ENCODE results near the gene KCNE2. TPM values are rescaled to one million over a fixed set of nuclear protein-coding genes. Genes with fewer than 3 reads are reported as not detected.
A peak's percentile ranks its signal among the peaks of the same experiment; 100 is the strongest.

KCNE2 gene
- total RNA-seq, 3 donors from 2014 or later: 0.66 TPM; not detected in 2

DNA sequence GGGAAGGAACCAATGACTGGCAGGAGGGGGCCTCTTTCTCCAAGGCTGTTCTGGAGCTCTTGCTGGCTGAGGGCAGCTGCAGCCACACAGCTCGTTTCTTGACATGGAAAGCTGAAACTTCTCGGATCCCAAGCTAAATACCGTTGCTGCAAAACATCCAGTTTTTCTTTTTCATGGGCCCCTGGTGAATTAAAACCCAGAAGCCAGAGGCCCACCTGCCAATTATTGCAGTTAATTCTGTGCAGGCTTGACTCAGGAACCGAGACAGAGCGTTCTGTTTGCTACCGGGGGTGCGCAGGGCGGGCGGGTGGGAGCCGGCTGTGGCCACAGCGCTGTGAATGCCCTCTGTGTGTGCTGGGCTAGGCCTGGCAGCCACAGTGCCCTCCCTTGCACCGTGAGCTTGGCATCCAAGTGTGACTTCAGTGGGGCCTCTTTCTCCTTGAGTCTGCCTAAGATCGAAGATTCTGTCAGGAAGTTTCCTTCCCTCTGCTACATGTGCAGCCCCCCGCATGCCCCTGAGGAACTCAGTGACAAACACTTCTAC, 19.9 kb upstream of the KCNE2 start:
- Histone ChIP-seq H3K36me3 (no peaks in the 10 kb centered on the region), H3K4me1 (no peaks in the 10 kb centered on the region), H3K4me3 (no peak overlapping the region), H3K27me3 (no peaks in the 10 kb centered on the region), H3K9me3 (no peaks in the 10 kb centered on the region), H3K27ac (no peak overlapping the region)
- intact Hi-C loops (cut with DNase I; ENCODE audit: low total_unique reads): no loop called here
- TF ChIP-seq POLR2AphosphoS5 (IDR thresholded peaks at IDR 0.05) (no peak), POLR2A (IDR thresholded peaks at IDR 0.05) (no peak)
- TF ChIP-seq, protein P1, sequence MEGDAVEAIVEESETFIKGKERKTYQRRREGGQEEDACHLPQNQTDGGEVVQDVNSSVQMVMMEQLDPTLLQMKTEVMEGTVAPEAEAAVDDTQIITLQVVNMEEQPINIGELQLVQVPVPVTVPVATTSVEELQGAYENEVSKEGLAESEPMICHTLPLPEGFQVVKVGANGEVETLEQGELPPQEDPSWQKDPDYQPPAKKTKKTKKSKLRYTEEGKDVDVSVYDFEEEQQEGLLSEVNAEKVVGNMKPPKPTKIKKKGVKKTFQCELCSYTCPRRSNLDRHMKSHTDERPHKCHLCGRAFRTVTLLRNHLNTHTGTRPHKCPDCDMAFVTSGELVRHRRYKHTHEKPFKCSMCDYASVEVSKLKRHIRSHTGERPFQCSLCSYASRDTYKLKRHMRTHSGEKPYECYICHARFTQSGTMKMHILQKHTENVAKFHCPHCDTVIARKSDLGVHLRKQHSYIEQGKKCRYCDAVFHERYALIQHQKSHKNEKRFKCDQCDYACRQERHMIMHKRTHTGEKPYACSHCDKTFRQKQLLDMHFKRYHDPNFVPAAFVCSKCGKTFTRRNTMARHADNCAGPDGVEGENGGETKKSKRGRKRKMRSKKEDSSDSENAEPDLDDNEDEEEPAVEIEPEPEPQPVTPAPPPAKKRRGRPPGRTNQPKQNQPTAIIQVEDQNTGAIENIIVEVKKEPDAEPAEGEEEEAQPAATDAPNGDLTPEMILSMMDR (IDR thresholded peaks at IDR 0.05): no peak
- DNase-seq (ENCODE audit: low spot score in 2 of 2): no peak

DNA sequence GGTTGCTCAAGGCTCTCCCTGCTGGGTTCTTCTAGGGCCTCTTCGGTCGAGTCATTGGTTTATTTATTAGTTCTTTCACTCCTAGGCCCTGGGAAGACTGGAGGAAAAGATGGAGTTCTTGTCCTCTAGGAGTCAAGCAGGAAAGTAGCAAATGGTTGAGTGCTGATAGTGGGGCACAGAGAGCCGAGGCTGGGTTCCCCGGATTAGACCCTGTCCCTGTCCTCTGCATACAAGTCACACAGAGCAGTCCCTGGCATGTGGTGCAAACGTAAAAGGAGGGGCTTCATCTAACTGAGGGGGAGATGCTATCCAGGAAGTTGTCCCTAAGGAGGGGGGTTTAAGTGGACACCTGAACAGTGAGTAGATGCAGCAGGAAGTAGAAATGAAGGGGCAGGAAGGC, 19.2 kb upstream of the KCNE2 start:
- H3K9me3 ChIP-seq: no peaks in the 10 kb centered on the region
- no peaks in the 10 kb centered on the region for H3K4me1 ChIP-seq
- no peak for DNase-seq (ENCODE audit: low spot score in 2 of 2)
- no peaks in the 10 kb centered on the region for H3K27me3 ChIP-seq
- intact Hi-C loops (cut with DNase I; ENCODE audit: low total_unique reads): no loop called here
- H3K4me3 ChIP-seq: no peak overlapping the region
- TF ChIP-seq POLR2AphosphoS5 (IDR thresholded peaks at IDR 0.05): no peak
- TF ChIP-seq POLR2A (IDR thresholded peaks at IDR 0.05): no peak
- TF ChIP-seq, protein P1 (IDR thresholded peaks at IDR 0.05): no peak
- H3K27ac ChIP-seq: no peak overlapping the region
- no peaks in the 10 kb centered on the region for H3K36me3 ChIP-seq

DNA sequence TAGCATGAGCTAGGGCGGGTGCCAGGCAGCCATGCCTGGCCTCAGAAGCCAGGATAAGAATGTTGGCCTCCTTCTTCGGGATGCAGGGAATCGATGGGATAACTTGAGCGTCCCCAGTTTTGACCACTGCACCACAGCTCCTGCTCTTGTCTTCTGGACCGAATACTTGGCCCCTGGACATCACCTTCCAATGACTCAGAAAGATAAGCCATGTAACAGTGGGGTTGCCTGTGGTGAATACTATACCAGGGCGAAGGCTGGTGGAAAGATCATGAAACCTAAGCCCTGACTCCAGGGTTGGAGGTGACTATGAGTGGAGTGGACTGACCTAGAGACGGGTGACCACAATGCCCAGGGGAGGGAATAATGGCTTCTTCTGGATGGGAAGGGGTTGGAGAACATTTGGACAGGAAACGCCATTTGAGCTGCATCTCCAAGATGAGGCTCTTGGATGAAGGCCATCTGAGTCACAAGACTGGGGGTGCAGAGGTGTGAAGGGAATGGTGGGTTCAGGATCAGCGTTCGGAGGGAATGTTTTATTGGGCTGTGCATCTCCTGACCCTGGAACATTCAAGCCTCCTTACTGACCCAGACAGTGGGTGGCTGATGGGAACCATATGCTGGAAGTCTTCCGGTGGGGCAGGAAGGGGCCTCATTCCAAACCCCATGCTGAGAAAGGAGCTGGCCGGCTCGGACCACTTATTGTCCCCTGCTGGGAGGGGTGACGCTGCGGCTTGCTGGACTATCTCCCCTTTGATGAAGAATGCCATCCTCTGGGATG, 18.5 kb upstream of the KCNE2 start:
- Histone ChIP-seq H3K27me3 (no peaks in the 10 kb centered on the region), H3K9me3 (no peaks in the 10 kb centered on the region), H3K36me3 (no peaks in the 10 kb centered on the region), H3K4me3 (no peak overlapping the region), H3K4me1 (no peaks in the 10 kb centered on the region), H3K27ac (peak overlapping the region in 1 of 2 donors; percentile 59)
- DNase-seq (ENCODE audit: low spot score in 2 of 2): no peak
- intact Hi-C loops (cut with DNase I; ENCODE audit: low total_unique reads): no loop called here
- TF ChIP-seq, protein P1 (IDR thresholded peaks at IDR 0.05): no peak
- TF ChIP-seq POLR2A (IDR thresholded peaks at IDR 0.05) (no peak), POLR2AphosphoS5 (IDR thresholded peaks at IDR 0.05) (no peak)

DNA sequence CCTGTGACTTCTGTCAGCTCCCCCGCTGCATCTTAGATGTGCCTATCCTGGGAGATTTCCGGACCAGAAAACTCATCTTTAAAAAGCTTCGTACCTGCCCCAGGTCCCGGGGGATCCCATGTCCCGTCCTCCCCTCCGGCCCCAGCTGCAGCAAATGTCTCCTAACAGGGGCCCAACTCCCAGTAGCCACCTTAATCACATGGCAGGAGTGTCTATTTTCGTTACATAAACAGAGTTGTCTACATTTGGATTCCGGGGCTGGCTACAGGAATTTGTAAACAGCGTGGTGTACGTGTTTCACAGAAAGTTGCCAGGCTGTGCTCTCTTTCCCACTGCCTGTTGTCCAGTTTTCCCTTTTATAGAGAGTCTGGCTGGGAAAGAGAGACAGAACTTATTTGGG, 17.9 kb upstream of the KCNE2 start:
- Histone ChIP-seq H3K36me3 (no peaks in the 10 kb centered on the region), H3K4me3 (no peak overlapping the region), H3K27me3 (no peaks in the 10 kb centered on the region), H3K27ac (peak overlapping the region in 1 of 2 donors; percentile 59), H3K9me3 (no peaks in the 10 kb centered on the region), H3K4me1 (no peaks in the 10 kb centered on the region)
- TF ChIP-seq, protein P1 (IDR thresholded peaks at IDR 0.05): no peak
- TF ChIP-seq POLR2A (IDR thresholded peaks at IDR 0.05) (no peak), POLR2AphosphoS5 (IDR thresholded peaks at IDR 0.05) (no peak)
- intact Hi-C loops (cut with DNase I; ENCODE audit: low total_unique reads): no loop called here
- DNase-seq (ENCODE audit: low spot score in 2 of 2): no peak

DNA sequence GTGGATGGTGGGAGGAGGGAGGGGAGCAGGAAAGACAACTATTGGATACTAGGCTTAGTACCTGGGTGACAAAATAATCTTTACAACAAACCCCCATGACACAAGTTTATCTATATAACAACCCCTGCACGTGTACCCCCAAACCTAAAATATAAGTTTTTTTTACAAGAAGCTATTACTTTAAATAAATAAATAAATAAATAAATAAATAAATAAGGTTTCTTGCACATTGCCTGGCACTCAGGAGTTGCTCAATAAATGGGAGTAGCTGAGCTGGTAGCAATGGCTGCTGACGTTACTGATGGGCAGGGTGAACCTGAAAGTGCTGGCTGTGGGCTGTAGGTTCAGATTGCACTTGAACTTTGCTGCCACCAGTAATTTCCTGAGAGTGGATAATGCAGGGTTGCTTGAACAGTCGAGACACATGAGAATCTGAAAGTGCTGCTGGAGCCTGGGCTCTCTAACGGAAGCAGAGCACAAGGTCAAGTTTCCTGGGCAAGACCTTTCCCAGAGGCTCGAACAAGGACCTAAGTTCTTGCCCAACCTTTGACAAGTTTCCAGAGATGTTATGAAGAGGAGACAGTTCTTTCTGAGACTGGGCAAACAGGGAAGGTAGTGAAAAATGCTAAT, 14.8 kb upstream of the KCNE2 start:
- Histone ChIP-seq H3K27ac (no peak overlapping the region), H3K36me3 (no peaks in the 10 kb centered on the region), H3K9me3 (no peaks in the 10 kb centered on the region), H3K27me3 (no peaks in the 10 kb centered on the region), H3K4me3 (no peak overlapping the region), H3K4me1 (no peaks in the 10 kb centered on the region)
- no peak for DNase-seq (ENCODE audit: low spot score in 2 of 2)
- TF ChIP-seq, protein P1 (IDR thresholded peaks at IDR 0.05): no peak
- TF ChIP-seq POLR2A (IDR thresholded peaks at IDR 0.05): no peak
- no peak for TF ChIP-seq POLR2AphosphoS5 (IDR thresholded peaks at IDR 0.05)
- intact Hi-C loops (cut with DNase I; ENCODE audit: low total_unique reads): loop anchor here (2.0 kb wide), 1 partner anchor 424 kb away; no protein-coding TSS in a partner anchor

Data from breast epithelium (tissue), 4 donors.